ENCODE measurements around the gene SMIM44. TPM values are rescaled to one million over a fixed set of nuclear protein-coding genes. Genes with fewer than 3 reads are reported as not detected.

The SMIM44 gene
- total and polyA plus RNA-seq, 4 experiments from 2014 or later = not detected

GRCh38 chr19:3481241-3482090 is 1.8 kb downstream of the SMIM44 start:
- H3K9me3 ChIP-seq (ENCODE audit: control insufficient read depth in 1 of 2, low read length in 2 of 2) = no peaks in the 10 kb centered on the region
- Mint-ChIP-seq H3K4me1 (peaks cover 4 to 17% (median 11%) of the 10 kb centered on the region in 4 donors), H3K36me3 (no peaks in the 10 kb centered on the region), H3K27me3 (peaks cover 0 to 2% of the 10 kb centered on the region in 2 donors), H3K27ac (no peak overlapping the region), H3K9me3 (peaks cover 0 to 1% (median 0%) of the 10 kb centered on the region in 8 donors), H3K4me3 (no peak overlapping the region)
- no peaks in the 10 kb centered on the region for H3K27me3 ChIP-seq (ENCODE audit: insufficient read depth, low read length)
- intact Hi-C loops (cut with micrococcal nuclease) = no loop called here
- no peak overlapping the region for H3K4me3 ChIP-seq (ENCODE audit: low read length in 2 of 2)
- DNase-seq = no peak
- H3K27ac ChIP-seq (ENCODE audit: low read depth, low read length) = no peak overlapping the region
- CTCF ChIA-PET (ENCODE audit: partially characterized antibody) = no interaction called here
- peaks cover 15% of the 10 kb centered on the region for H3K4me1 ChIP-seq (ENCODE audit: insufficient read depth, low read length)
- POLR2A ChIA-PET (ENCODE audit: partially characterized antibody) = no interaction called here
- H3K36me3 ChIP-seq (ENCODE audit: insufficient read depth, low read length) = no peaks in the 10 kb centered on the region

- Mint-ChIP-seq H3K9me3 (peaks cover 0 to 1% (median 0%) of the 10 kb centered on the region in 8 donors), H3K4me1 (peaks cover 4 to 17% (median 11%) of the 10 kb centered on the region in 4 donors), H3K27ac (peak within 1 kb of the TSS in 2 of 7 donors; percentile 18 to 66), H3K36me3 (no peaks in the 10 kb centered on the region), H3K4me3 (no peak within 1 kb of the TSS), H3K27me3 (peaks cover 0 to 2% of the 10 kb centered on the region in 2 donors)
- Histone ChIP-seq H3K36me3 (ENCODE audit: insufficient read depth, low read length) (no peaks in the 10 kb centered on the region), H3K4me1 (ENCODE audit: insufficient read depth, low read length) (peaks cover 15% of the 10 kb centered on the region), H3K27ac (ENCODE audit: low read depth, low read length) (no peak within 1 kb of the TSS), H3K9me3 (ENCODE audit: control insufficient read depth in 1 of 2, low read length in 2 of 2) (no peaks in the 10 kb centered on the region), H3K27me3 (ENCODE audit: insufficient read depth, low read length) (no peaks in the 10 kb centered on the region), H3K4me3 (ENCODE audit: low read length in 2 of 2) (no peak within 1 kb of the TSS)
- intact Hi-C loops (cut with micrococcal nuclease) = no loop called here
- ChIA-PET POLR2A (ENCODE audit: partially characterized antibody) (no interaction called here), CTCF (ENCODE audit: partially characterized antibody) (no interaction called here)
- no peak for DNase-seq
Measured at GRCh38 chr19:3480383-3481091, 2.7 kb downstream of the SMIM44 start, which contains the start of gene SMIM24. Gene SMIM24 (minus strand): TSS chr19:3480525. CDS start chr19:3480463, 62 bp downstream.

- DNase-seq = peak; percentile 29 to 58 (median 35)
- no peak overlapping the region for H3K27ac ChIP-seq (ENCODE audit: low read depth, low read length)
- Mint-ChIP-seq H3K4me1 (peaks cover 4 to 17% (median 11%) of the 10 kb centered on the region in 4 donors), H3K27me3 (no peaks in the 10 kb centered on the region), H3K27ac (peak overlapping the region in 1 of 7 donors; percentile 18), H3K4me3 (no peak overlapping the region), H3K36me3 (no peaks in the 10 kb centered on the region), H3K9me3 (peaks cover 0 to 1% (median 0%) of the 10 kb centered on the region in 8 donors)
- H3K27me3 ChIP-seq (ENCODE audit: insufficient read depth, low read length) = no peaks in the 10 kb centered on the region
- peaks cover 15% of the 10 kb centered on the region for H3K4me1 ChIP-seq (ENCODE audit: insufficient read depth, low read length)
- intact Hi-C loops (cut with micrococcal nuclease) = no loop called here
- no peaks in the 10 kb centered on the region for H3K36me3 ChIP-seq (ENCODE audit: insufficient read depth, low read length)
- ChIA-PET CTCF (ENCODE audit: partially characterized antibody) (interaction anchor here (0.7 to 2.1 kb wide), 3 partner anchors 67 to 174 kb away, joined by 3 to 7 read pairs (median 3); no protein-coding TSS in a partner anchor), POLR2A (ENCODE audit: partially characterized antibody) (interaction anchor here (1.1 to 1.4 kb wide), 2 partner anchors 21 to 451 kb away, joined by 4 to 6 read pairs; partner anchors contain the start of gene DOHH)
- H3K9me3 ChIP-seq (ENCODE audit: control insufficient read depth in 1 of 2, low read length in 2 of 2) = no peaks in the 10 kb centered on the region
- no peak overlapping the region for H3K4me3 ChIP-seq (ENCODE audit: low read length in 2 of 2)
Measured at GRCh38 chr19:3479834-3480215, 3.4 kb downstream of the SMIM44 start.

GRCh38 chr19:3479177-3479833 is 3.9 kb downstream of the SMIM44 start:
- H3K9me3 Mint-ChIP-seq = peaks cover 0 to 1% (median 0%) of the 10 kb centered on the region in 8 donors
- ChIA-PET POLR2A (ENCODE audit: partially characterized antibody) (interaction anchor here (1.1 to 1.4 kb wide), 2 partner anchors 21 to 451 kb away, joined by 4 to 6 read pairs; partner anchors contain the start of gene DOHH), CTCF (ENCODE audit: partially characterized antibody) (interaction anchor here (0.7 to 2.1 kb wide), 3 partner anchors 66 to 174 kb away, joined by 3 to 7 read pairs (median 3); no protein-coding TSS in a partner anchor)
- intact Hi-C loops (cut with micrococcal nuclease) = no loop called here
- peak overlapping the region in 3 of 7 donors; percentile 41 to 68 (median 66) for H3K27ac Mint-ChIP-seq
- peaks cover 15% of the 10 kb centered on the region for H3K4me1 ChIP-seq (ENCODE audit: insufficient read depth, low read length)
- H3K27ac ChIP-seq (ENCODE audit: low read depth, low read length) = no peak overlapping the region
- peak; percentile 43 to 77 (median 50) for DNase-seq
- no peaks in the 10 kb centered on the region for H3K27me3 ChIP-seq (ENCODE audit: insufficient read depth, low read length)
- no peak overlapping the region for H3K4me3 ChIP-seq (ENCODE audit: low read length in 2 of 2)
- H3K27me3 Mint-ChIP-seq = no peaks in the 10 kb centered on the region
- no peaks in the 10 kb centered on the region for H3K36me3 ChIP-seq (ENCODE audit: insufficient read depth, low read length)
- H3K4me3 Mint-ChIP-seq = peak overlapping the region in 3 of 8 donors; percentile 51 to 75 (median 67)
- H3K4me1 Mint-ChIP-seq = peaks cover 4 to 17% (median 11%) of the 10 kb centered on the region in 4 donors
- no peaks in the 10 kb centered on the region for H3K36me3 Mint-ChIP-seq
- no peaks in the 10 kb centered on the region for H3K9me3 ChIP-seq (ENCODE audit: control insufficient read depth in 1 of 2, low read length in 2 of 2)

- intact Hi-C loops (cut with micrococcal nuclease) = no loop called here
- no peak overlapping the region for H3K4me3 ChIP-seq (ENCODE audit: low read length in 2 of 2)
- no peaks in the 10 kb centered on the region for H3K36me3 ChIP-seq (ENCODE audit: insufficient read depth, low read length)
- H3K27me3 ChIP-seq (ENCODE audit: insufficient read depth, low read length) = no peaks in the 10 kb centered on the region
- H3K9me3 ChIP-seq (ENCODE audit: control insufficient read depth in 1 of 2, low read length in 2 of 2) = no peaks in the 10 kb centered on the region
- Mint-ChIP-seq H3K27me3 (no peaks in the 10 kb centered on the region), H3K36me3 (no peaks in the 10 kb centered on the region), H3K4me3 (peak overlapping the region in 6 of 8 donors; percentile 27 to 75 (median 64)), H3K9me3 (peaks cover 0 to 1% (median 0%) of the 10 kb centered on the region in 8 donors), H3K27ac (peak overlapping the region in 3 of 7 donors; percentile 57 to 68 (median 63)), H3K4me1 (peaks cover 4 to 17% (median 11%) of the 10 kb centered on the region in 4 donors)
- ChIA-PET POLR2A (ENCODE audit: partially characterized antibody) (interaction anchor here (1.1 to 1.4 kb wide), 2 partner anchors 22 to 450 kb away, joined by 4 to 6 read pairs; partner anchors contain the start of gene DOHH), CTCF (ENCODE audit: partially characterized antibody) (interaction anchor here (0.8 to 2.1 kb wide), 2 partner anchors 152 to 173 kb away, joined by 3 to 7 read pairs; no protein-coding TSS in a partner anchor)
- peaks cover 15% of the 10 kb centered on the region for H3K4me1 ChIP-seq (ENCODE audit: insufficient read depth, low read length)
- DNase-seq = peak in 1 of 5 donors; percentile 11
- H3K27ac ChIP-seq (ENCODE audit: low read depth, low read length) = no peak overlapping the region
Measured at GRCh38 chr19:3478409-3479176, 4.6 kb downstream of the SMIM44 start.

- H3K4me3 Mint-ChIP-seq = peak overlapping the region in 6 of 8 donors; percentile 41 to 70 (median 59)
Measured at GRCh38 chr19:3477951-3478350, 5.3 kb downstream of the SMIM44 start.

More at GRCh38 chr19:3477951-3478350, 5.3 kb downstream of the SMIM44 start:
- Histone ChIP-seq H3K4me3 (ENCODE audit: low read length in 2 of 2) (no peak overlapping the region), H3K4me1 (ENCODE audit: insufficient read depth, low read length) (peaks cover 15% of the 10 kb centered on the region), H3K9me3 (ENCODE audit: control insufficient read depth in 1 of 2, low read length in 2 of 2) (no peaks in the 10 kb centered on the region), H3K27me3 (ENCODE audit: insufficient read depth, low read length) (no peaks in the 10 kb centered on the region), H3K36me3 (ENCODE audit: insufficient read depth, low read length) (no peaks in the 10 kb centered on the region), H3K27ac (ENCODE audit: low read depth, low read length) (no peak overlapping the region)
- ChIA-PET POLR2A (ENCODE audit: partially characterized antibody) (no interaction called here), CTCF (ENCODE audit: partially characterized antibody) (interaction anchor here (2.1 kb wide), 1 partner anchor 173 kb away, joined by 7 read pairs; no protein-coding TSS in a partner anchor)
- peaks cover 0 to 1% (median 0%) of the 10 kb centered on the region in 8 donors for H3K9me3 Mint-ChIP-seq
- H3K27me3 Mint-ChIP-seq = no peaks in the 10 kb centered on the region
- peak overlapping the region in 2 of 7 donors; percentile 63 to 68 for H3K27ac Mint-ChIP-seq
- no peak for DNase-seq
- peaks cover 4 to 17% (median 11%) of the 10 kb centered on the region in 4 donors for H3K4me1 Mint-ChIP-seq
- intact Hi-C loops (cut with micrococcal nuclease) = no loop called here
- no peaks in the 10 kb centered on the region for H3K36me3 Mint-ChIP-seq

Measured in CD4-positive, alpha-beta memory T cell (primary cell).